ENCODE results near the gene ZRANB3.
"Not testable (repeated sequence)": the region's sequence is repeated elsewhere in the genome, so short reads cannot be mapped to it uniquely, and the experiment has no call there.

Gene ZRANB3

GRCh38 chr2:135557530-135557929 is 26.5 kb upstream of the ZRANB3 start:
- TF ChIP-seq NFRKB (IDR thresholded peaks at IDR 0.05): no peak
- TF ChIP-seq HDGF (IDR thresholded peaks at IDR 0.05; ENCODE audit: borderline replicate concordance): no peak
- no peak for TF ChIP-seq L3MBTL2 (conservative IDR thresholded peaks at IDR 0.05)
- no peak for TF ChIP-seq SP1 (IDR thresholded peaks at IDR 0.05)
- TF ChIP-seq FOXA1 (IDR thresholded peaks at IDR 0.05): no peak
- TF ChIP-seq ARNT (IDR thresholded peaks at IDR 0.05): no peak
- TF ChIP-seq PKNOX1 (IDR thresholded peaks at IDR 0.05): no peak
- TF ChIP-seq LEF1 (IDR thresholded peaks at IDR 0.05; ENCODE audit: borderline replicate concordance): no peak
- TF ChIP-seq SUZ12 (IDR thresholded peaks at IDR 0.05): no peak
- TF ChIP-seq ELF4 (IDR thresholded peaks at IDR 0.05): no peak
- no peak for TF ChIP-seq TARDBP (IDR thresholded peaks at IDR 0.05)
- no peak for TF ChIP-seq CTBP1 (IDR thresholded peaks at IDR 0.05; ENCODE audit: borderline replicate concordance)
- no peak for TF ChIP-seq FOXM1 (IDR thresholded peaks at IDR 0.05; ENCODE audit: borderline replicate concordance)
- TF ChIP-seq BHLHE40 (IDR thresholded peaks at IDR 0.05; ENCODE audit: borderline replicate concordance): no peak
- no peak for TF ChIP-seq FOXK2 (IDR thresholded peaks at IDR 0.05)
- no peak for TF ChIP-seq ZNF384 (IDR thresholded peaks at IDR 0.05)
- ChIA-PET CTCF (no interaction called here), POLR2A (no interaction called here)
- DNase-seq (ENCODE audit: extremely low spot score): peak; percentile 9

- TF ChIP-seq ZNF384 (IDR thresholded peaks at IDR 0.05): no peak
- TF ChIP-seq ELF4 (IDR thresholded peaks at IDR 0.05): no peak
- TF ChIP-seq L3MBTL2 (conservative IDR thresholded peaks at IDR 0.05): no peak
- TF ChIP-seq NFRKB (IDR thresholded peaks at IDR 0.05): no peak
- TF ChIP-seq TARDBP (IDR thresholded peaks at IDR 0.05): no peak
- no peak for TF ChIP-seq FOXM1 (IDR thresholded peaks at IDR 0.05; ENCODE audit: borderline replicate concordance)
- no peak for TF ChIP-seq SUZ12 (IDR thresholded peaks at IDR 0.05)
- no peak for TF ChIP-seq FOXK2 (IDR thresholded peaks at IDR 0.05)
- no peak for TF ChIP-seq ARNT (IDR thresholded peaks at IDR 0.05)
- TF ChIP-seq FOXA1 (IDR thresholded peaks at IDR 0.05): no peak
- no peak for TF ChIP-seq SP1 (IDR thresholded peaks at IDR 0.05)
- no peak for TF ChIP-seq HDGF (IDR thresholded peaks at IDR 0.05; ENCODE audit: borderline replicate concordance)
- TF ChIP-seq CTBP1 (IDR thresholded peaks at IDR 0.05; ENCODE audit: borderline replicate concordance): no peak
- no peak for DNase-seq (ENCODE audit: extremely low spot score)
- CTCF ChIA-PET: no interaction called here
- POLR2A ChIA-PET: no interaction called here
Observed at GRCh38 chr2:135555311-135555710, 24.3 kb upstream of the ZRANB3 start.

- ChIA-PET CTCF (no interaction called here), POLR2A (no interaction called here)
- no peak for TF ChIP-seq ELF4 (IDR thresholded peaks at IDR 0.05)
- TF ChIP-seq LEF1 (IDR thresholded peaks at IDR 0.05; ENCODE audit: borderline replicate concordance): no peak
- TF ChIP-seq CTBP1 (IDR thresholded peaks at IDR 0.05; ENCODE audit: borderline replicate concordance): no peak
- TF ChIP-seq L3MBTL2 (conservative IDR thresholded peaks at IDR 0.05): no peak
- no peak for TF ChIP-seq SP1 (IDR thresholded peaks at IDR 0.05)
- TF ChIP-seq PKNOX1 (IDR thresholded peaks at IDR 0.05): no peak
- no peak for TF ChIP-seq FOXA1 (IDR thresholded peaks at IDR 0.05)
- TF ChIP-seq ZNF384 (IDR thresholded peaks at IDR 0.05): no peak
Observed at GRCh38 chr2:135552887-135553286, 21.9 kb upstream of the ZRANB3 start.

GRCh38 chr2:135551356-135551755 is 20.3 kb upstream of the ZRANB3 start:
- ChIA-PET CTCF (no interaction called here), POLR2A (interaction anchor here (1.1 kb wide), 1 partner anchor 20 kb away, joined by 3 read pairs; the partner anchor contains the start of genes R3HDM1 and ZRANB3)
- TF ChIP-seq HDGF (IDR thresholded peaks at IDR 0.05; ENCODE audit: borderline replicate concordance): no peak
- TF ChIP-seq ARNT (IDR thresholded peaks at IDR 0.05): no peak
- TF ChIP-seq ELF4 (IDR thresholded peaks at IDR 0.05): no peak
- no peak for TF ChIP-seq CTBP1 (IDR thresholded peaks at IDR 0.05; ENCODE audit: borderline replicate concordance)
- no peak for TF ChIP-seq NFRKB (IDR thresholded peaks at IDR 0.05)
- TF ChIP-seq L3MBTL2 (conservative IDR thresholded peaks at IDR 0.05): no peak
- no peak for TF ChIP-seq TARDBP (IDR thresholded peaks at IDR 0.05)
- TF ChIP-seq BHLHE40 (IDR thresholded peaks at IDR 0.05; ENCODE audit: borderline replicate concordance): no peak
- no peak for TF ChIP-seq SP1 (IDR thresholded peaks at IDR 0.05)
- DNase-seq (ENCODE audit: extremely low spot score): no peak

More at GRCh38 chr2:135552887-135553286, 21.9 kb upstream of the ZRANB3 start:
- DNase-seq (ENCODE audit: extremely low spot score): no peak

- TF ChIP-seq ZNF384 (IDR thresholded peaks at IDR 0.05): no peak
- no peak for DNase-seq (ENCODE audit: extremely low spot score)
- ChIA-PET CTCF (no interaction called here), POLR2A (no interaction called here)
Observed at GRCh38 chr2:135547311-135547710, 16.3 kb upstream of the ZRANB3 start.

GRCh38 chr2:135546436-135546835 is 15.4 kb upstream of the ZRANB3 start:
- POLR2A ChIA-PET: no interaction called here

GRCh38 chr2:135533545-135533944 is 2.5 kb upstream of the ZRANB3 start:
- CTCF ChIA-PET; DNase-seq (ENCODE audit: extremely low spot score); POLR2A ChIA-PET: not testable (repeated sequence)

More at GRCh38 chr2:135546436-135546835, 15.4 kb upstream of the ZRANB3 start:
- no peak for DNase-seq (ENCODE audit: extremely low spot score)
- TF ChIP-seq SP1 (IDR thresholded peaks at IDR 0.05) (no peak), PKNOX1 (IDR thresholded peaks at IDR 0.05) (no peak), L3MBTL2 (conservative IDR thresholded peaks at IDR 0.05) (no peak), ARNT (IDR thresholded peaks at IDR 0.05) (no peak), CTBP1 (IDR thresholded peaks at IDR 0.05; ENCODE audit: borderline replicate concordance) (no peak), SUZ12 (IDR thresholded peaks at IDR 0.05) (no peak), ZNF384 (IDR thresholded peaks at IDR 0.05) (no peak), TARDBP (IDR thresholded peaks at IDR 0.05) (no peak), NFRKB (IDR thresholded peaks at IDR 0.05) (no peak), ELF4 (IDR thresholded peaks at IDR 0.05) (no peak), FOXK2 (IDR thresholded peaks at IDR 0.05) (no peak), HDGF (IDR thresholded peaks at IDR 0.05; ENCODE audit: borderline replicate concordance) (no peak), FOXA1 (IDR thresholded peaks at IDR 0.05) (no peak), LEF1 (IDR thresholded peaks at IDR 0.05; ENCODE audit: borderline replicate concordance) (no peak), FOXM1 (IDR thresholded peaks at IDR 0.05; ENCODE audit: borderline replicate concordance) (no peak)
- CTCF ChIA-PET: no interaction called here

Data from HEK293T (cell line).